HepG2 (cell line): ENCODE results near the gene SECTM1. TPM values are rescaled to one million over a fixed set of nuclear protein-coding genes. Genes with fewer than 3 reads are reported as not detected.
A peak's percentile ranks its signal among the peaks of the same experiment; 100 is the strongest.

Experiments used
- ATF7-NPFF ChIP-seq: sonication (generic); formaldehyde crosslinking; IDR thresholded peaks from 2 replicates; pipeline ENCODE4 v1.8.1; 2023; ENCODE audit warnings: mild to moderate bottlenecking, low read depth, missing genetic modification reagents, moderate library complexity
- DMAP1 ChIP-seq: IDR thresholded peaks from 2 replicates; pipeline ENCODE4 v1.6.1; 2016
- ETV5 ChIP-seq: IDR thresholded peaks from 2 replicates; pipeline ENCODE4 v1.6.1; 2018; ENCODE audit warnings: missing biosample characterization, missing genetic modification reagents, inconsistent platforms, borderline replicate concordance
- KLF11 ChIP-seq: IDR thresholded peaks from 2 replicates; pipeline ENCODE4 v1.6.1; 2016; ENCODE audit warnings: missing compliant biosample characterization
- KLF6 ChIP-seq: IDR thresholded peaks from 2 replicates; pipeline ENCODE4 v1.8.0; 2016; ENCODE audit warnings: missing biosample characterization, missing genetic modification reagents
- MXI1 ChIP-seq: IDR thresholded peaks from 3 replicates; pipeline ENCODE4 v1.6.1; 2012; ENCODE audit warnings: low read depth, low read length, inconsistent platforms, borderline replicate concordance
- NFYC ChIP-seq: IDR thresholded peaks from 2 replicates; pipeline ENCODE4 v1.6.1; 2016; ENCODE audit warnings: missing genetic modification reagents, missing compliant biosample characterization
- TBX2 ChIP-seq: sonication (generic); formaldehyde crosslinking; IDR thresholded peaks from 2 replicates; pipeline ENCODE4 v1.5.0; 2020; ENCODE audit warnings: missing genetic modification reagents, mild to moderate bottlenecking, borderline replicate concordance
- ZNF574 ChIP-seq: sonication (generic); formaldehyde crosslinking; IDR thresholded peaks from 2 replicates; pipeline ENCODE4 v1.4.0; 2020; ENCODE audit warnings: missing genetic modification reagents
- ZNF878 ChIP-seq: sonication (generic); formaldehyde crosslinking; IDR thresholded peaks from 2 replicates; pipeline ENCODE4 v1.8.1; 2023; ENCODE audit warnings: mild to moderate bottlenecking, missing genetic modification reagents, moderate library complexity
- polyA plus RNA-seq, 8 experiments: library from polyadenylated mRNA; depleted of rRNA in 3 of 8; stranded (reverse) in 7 of 8; unstranded in 1 of 8; fragments of >200 nt; fragmentation: Illumina TruSeq in 4 of 8; extraction: Trizol in 4 of 8; gene quantifications; 2 replicates each; pipeline versions ENCODE4 v1.2.1 to v1.2.3, GENCODE V29; 2011 to 2016; ENCODE audit warnings: low read depth in 4 of 8, missing spikeins in 1 of 8, mixed read lengths in 1 of 8; ENCODE audit not compliant: insufficient read depth in 1 of 8
- total RNA-seq, 5 experiments: library from RNA; depleted of rRNA; stranded (reverse); fragments of >200 nt; fragmentation: Illumina TruSeq; extraction: Trizol; gene quantifications; 2 replicates each; pipeline ENCODE4 v1.2.3, GENCODE V29; 2016; ENCODE audit warnings: low read depth in 1 of 5
- TF ChIP-seq, protein P1 (sequence below): sonication (generic); formaldehyde crosslinking; IDR thresholded peaks from 2 replicates; pipeline ENCODE4 v1.5.0; 2020; ENCODE audit warnings: mild to moderate bottlenecking, missing genetic modification reagents, borderline replicate concordance
- TF ChIP-seq, protein P2 (sequence below): sonication (generic); formaldehyde crosslinking; IDR thresholded peaks from 2 replicates; pipeline ENCODE4 v1.4.0; 2020; ENCODE audit warnings: mild to moderate bottlenecking, low read depth, missing genetic modification reagents
- TF ChIP-seq, protein P3 (sequence below): sonication (generic); formaldehyde crosslinking; IDR thresholded peaks from 2 replicates; pipeline ENCODE4 v1.5.0; 2020; ENCODE audit warnings: mild to moderate bottlenecking, missing genetic modification reagents

The SECTM1 gene
- total and polyA plus RNA-seq, 2 of the 13 experiments (the other 11 are each of a cell fraction or from before 2014, with no cell fraction given): 3.5 to 5.3 TPM

- TF ChIP-seq, protein P1, sequence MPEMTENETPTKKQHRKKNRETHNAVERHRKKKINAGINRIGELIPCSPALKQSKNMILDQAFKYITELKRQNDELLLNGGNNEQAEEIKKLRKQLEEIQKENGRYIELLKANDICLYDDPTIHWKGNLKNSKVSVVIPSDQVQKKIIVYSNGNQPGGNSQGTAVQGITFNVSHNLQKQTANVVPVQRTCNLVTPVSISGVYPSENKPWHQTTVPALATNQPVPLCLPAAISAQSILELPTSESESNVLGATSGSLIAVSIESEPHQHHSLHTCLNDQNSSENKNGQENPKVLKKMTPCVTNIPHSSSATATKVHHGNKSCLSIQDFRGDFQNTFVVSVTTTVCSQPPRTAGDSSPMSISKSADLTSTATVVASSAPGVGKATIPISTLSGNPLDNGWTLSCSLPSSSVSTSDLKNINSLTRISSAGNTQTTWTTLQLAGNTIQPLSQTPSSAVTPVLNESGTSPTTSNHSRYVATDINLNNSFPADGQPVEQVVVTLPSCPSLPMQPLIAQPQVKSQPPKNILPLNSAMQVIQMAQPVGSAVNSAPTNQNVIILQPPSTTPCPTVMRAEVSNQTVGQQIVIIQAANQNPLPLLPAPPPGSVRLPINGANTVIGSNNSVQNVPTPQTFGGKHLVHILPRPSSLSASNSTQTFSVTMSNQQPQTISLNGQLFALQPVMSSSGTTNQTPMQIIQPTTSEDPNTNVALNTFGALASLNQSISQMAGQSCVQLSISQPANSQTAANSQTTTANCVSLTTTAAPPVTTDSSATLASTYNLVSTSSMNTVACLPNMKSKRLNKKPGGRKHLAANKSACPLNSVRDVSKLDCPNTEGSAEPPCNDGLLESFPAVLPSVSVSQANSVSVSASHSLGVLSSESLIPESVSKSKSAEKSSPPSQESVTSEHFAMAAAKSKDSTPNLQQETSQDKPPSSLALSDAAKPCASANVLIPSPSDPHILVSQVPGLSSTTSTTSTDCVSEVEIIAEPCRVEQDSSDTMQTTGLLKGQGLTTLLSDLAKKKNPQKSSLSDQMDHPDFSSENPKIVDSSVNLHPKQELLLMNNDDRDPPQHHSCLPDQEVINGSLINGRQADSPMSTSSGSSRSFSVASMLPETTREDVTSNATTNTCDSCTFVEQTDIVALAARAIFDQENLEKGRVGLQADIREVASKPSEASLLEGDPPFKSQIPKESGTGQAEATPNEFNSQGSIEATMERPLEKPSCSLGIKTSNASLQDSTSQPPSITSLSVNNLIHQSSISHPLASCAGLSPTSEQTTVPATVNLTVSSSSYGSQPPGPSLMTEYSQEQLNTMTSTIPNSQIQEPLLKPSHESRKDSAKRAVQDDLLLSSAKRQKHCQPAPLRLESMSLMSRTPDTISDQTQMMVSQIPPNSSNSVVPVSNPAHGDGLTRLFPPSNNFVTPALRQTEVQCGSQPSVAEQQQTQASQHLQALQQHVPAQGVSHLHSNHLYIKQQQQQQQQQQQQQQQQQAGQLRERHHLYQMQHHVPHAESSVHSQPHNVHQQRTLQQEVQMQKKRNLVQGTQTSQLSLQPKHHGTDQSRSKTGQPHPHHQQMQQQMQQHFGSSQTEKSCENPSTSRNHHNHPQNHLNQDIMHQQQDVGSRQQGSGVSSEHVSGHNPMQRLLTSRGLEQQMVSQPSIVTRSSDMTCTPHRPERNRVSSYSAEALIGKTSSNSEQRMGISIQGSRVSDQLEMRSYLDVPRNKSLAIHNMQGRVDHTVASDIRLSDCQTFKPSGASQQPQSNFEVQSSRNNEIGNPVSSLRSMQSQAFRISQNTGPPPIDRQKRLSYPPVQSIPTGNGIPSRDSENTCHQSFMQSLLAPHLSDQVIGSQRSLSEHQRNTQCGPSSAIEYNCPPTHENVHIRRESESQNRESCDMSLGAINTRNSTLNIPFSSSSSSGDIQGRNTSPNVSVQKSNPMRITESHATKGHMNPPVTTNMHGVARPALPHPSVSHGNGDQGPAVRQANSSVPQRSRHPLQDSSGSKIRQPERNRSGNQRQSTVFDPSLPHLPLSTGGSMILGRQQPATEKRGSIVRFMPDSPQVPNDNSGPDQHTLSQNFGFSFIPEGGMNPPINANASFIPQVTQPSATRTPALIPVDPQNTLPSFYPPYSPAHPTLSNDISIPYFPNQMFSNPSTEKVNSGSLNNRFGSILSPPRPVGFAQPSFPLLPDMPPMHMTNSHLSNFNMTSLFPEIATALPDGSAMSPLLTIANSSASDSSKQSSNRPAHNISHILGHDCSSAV: no peak
- TF ChIP-seq ZNF878 (CRISPR knock-in tag): peak; percentile 94
- peak; percentile 87; the same call in 2 of the 3 replicates for TF ChIP-seq MXI1
- TF ChIP-seq NFYC: peak; percentile 22; the same call in 1 of the 2 replicates
- peak; percentile 97 for TF ChIP-seq DMAP1
- TF ChIP-seq TBX2 (CRISPR knock-in tag): peak; percentile 82; the same call in 1 of the 2 replicates
- TF ChIP-seq, protein P2, sequence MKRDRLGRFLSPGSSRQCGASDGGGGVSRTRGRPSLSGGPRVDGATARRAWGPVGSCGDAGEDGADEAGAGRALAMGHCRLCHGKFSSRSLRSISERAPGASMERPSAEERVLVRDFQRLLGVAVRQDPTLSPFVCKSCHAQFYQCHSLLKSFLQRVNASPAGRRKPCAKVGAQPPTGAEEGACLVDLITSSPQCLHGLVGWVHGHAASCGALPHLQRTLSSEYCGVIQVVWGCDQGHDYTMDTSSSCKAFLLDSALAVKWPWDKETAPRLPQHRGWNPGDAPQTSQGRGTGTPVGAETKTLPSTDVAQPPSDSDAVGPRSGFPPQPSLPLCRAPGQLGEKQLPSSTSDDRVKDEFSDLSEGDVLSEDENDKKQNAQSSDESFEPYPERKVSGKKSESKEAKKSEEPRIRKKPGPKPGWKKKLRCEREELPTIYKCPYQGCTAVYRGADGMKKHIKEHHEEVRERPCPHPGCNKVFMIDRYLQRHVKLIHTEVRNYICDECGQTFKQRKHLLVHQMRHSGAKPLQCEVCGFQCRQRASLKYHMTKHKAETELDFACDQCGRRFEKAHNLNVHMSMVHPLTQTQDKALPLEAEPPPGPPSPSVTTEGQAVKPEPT (CRISPR knock-in tag): peak; percentile 69; the same call in 1 of the 2 replicates
- TF ChIP-seq ETV5 (CRISPR knock-in tag): peak; percentile 73
- peak; percentile 98 for TF ChIP-seq KLF6 (CRISPR knock-in tag)
- TF ChIP-seq, protein P3, sequence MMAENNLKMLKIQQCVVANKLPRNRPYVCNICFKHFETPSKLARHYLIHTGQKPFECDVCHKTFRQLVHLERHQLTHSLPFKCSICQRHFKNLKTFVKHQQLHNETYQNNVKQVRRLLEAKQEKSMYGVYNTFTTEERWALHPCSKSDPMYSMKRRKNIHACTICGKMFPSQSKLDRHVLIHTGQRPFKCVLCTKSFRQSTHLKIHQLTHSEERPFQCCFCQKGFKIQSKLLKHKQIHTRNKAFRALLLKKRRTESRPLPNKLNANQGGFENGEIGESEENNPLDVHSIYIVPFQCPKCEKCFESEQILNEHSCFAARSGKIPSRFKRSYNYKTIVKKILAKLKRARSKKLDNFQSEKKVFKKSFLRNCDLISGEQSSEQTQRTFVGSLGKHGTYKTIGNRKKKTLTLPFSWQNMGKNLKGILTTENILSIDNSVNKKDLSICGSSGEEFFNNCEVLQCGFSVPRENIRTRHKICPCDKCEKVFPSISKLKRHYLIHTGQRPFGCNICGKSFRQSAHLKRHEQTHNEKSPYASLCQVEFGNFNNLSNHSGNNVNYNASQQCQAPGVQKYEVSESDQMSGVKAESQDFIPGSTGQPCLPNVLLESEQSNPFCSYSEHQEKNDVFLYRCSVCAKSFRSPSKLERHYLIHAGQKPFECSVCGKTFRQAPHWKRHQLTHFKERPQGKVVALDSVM (CRISPR knock-in tag): peak; percentile 72
- peak; percentile 83 for TF ChIP-seq ZNF574 (CRISPR knock-in tag)
- peak; percentile 67; the same call in 1 of the 2 replicates for TF ChIP-seq KLF11
- TF ChIP-seq ATF7-NPFF (CRISPR knock-in tag): no peak; the same call in none of the 2 replicates
These were observed 60.0 kb downstream of the SECTM1 start, which contains the start of gene CSNK1D (continued) for GRCh38 chr17:82273327-82274133.
